GM18907 (cell line): ENCODE results near the gene ATP9A.

Source experiments
- ATAC-seq: cut with Tn5 transposase; IDR thresholded peaks from one replicate; pipeline ENCODE4 v1.9.1; 2021; ENCODE audit warnings: mild to moderate bottlenecking, moderate library complexity; ENCODE audit not compliant: unreplicated experiment

The ATP9A gene

DNA sequence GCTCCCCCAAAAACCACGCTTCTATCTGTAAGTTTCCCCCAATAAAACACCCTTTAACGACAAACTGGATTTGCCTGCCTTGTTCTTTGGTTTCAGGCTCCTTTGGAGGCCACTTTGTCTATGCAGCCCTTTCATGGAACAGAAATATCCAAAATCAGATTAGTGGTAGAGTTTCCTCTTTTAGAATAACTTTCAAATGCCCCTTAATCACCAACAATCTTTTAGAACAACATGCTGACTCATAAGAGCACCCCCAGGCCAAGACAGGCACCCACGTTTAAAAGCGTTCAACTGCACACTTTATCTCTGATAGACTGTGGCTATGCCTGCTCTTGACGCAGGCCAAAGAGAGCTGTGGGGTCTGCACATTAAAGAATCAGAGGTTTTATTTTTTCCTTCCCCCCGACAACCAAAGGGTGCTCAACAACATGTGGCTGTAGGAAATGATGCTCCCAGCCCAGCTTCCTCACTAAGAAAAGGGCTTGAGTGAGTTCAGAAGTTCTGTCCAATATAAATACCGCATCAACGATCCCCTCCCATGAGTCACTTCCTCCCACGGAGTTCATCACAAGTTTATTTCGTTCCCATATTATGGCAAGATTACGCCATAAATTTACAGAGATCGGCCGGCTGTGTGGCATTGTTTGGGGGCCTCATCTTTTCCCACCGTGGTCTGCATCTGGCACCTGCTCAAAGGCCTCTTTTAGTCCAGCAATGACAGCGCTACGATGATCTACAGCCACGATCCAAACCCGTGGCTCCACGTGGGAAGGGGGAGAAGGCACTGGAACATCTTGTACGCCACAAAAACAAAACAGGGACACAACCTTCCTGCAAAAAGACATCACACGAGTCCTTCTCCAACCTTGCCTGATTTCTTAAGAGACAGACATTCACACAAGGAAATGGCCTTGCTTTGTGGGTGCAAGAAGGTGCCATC, 136.9 kb downstream of the ATP9A start:
- ATAC-seq, result no peak

DNA sequence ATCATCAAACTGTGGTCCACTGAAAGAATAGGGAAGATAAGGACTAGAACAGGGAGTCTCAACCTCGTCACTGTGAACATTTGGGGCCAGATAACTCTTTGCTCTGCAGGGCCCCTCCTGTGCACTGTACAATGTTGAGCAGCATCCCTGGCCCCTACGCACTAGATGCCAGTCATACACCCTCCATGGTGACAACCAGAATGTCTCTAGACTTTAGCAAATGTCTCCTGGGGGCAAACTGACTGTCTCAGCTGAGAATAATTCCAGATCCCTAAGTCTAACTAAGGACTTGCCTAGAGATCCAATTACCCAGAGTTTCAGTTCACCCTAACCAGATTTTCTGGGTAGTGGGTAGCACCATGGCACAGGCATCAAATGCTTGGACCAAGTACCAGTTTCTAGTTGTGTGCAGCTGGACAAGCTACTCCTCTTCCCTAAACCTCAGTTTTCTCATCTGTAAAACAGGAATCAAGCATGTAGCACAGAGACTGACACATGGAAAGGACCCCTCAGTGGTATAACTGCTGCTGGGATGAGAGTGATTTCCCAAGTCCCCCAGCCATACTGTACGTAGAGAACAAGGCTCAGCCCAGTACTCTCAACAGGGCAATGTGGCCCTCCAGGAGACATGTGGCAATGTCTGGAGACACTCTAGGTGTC, 138.7 kb downstream of the ATP9A start:
- ATAC-seq, result no peak

DNA sequence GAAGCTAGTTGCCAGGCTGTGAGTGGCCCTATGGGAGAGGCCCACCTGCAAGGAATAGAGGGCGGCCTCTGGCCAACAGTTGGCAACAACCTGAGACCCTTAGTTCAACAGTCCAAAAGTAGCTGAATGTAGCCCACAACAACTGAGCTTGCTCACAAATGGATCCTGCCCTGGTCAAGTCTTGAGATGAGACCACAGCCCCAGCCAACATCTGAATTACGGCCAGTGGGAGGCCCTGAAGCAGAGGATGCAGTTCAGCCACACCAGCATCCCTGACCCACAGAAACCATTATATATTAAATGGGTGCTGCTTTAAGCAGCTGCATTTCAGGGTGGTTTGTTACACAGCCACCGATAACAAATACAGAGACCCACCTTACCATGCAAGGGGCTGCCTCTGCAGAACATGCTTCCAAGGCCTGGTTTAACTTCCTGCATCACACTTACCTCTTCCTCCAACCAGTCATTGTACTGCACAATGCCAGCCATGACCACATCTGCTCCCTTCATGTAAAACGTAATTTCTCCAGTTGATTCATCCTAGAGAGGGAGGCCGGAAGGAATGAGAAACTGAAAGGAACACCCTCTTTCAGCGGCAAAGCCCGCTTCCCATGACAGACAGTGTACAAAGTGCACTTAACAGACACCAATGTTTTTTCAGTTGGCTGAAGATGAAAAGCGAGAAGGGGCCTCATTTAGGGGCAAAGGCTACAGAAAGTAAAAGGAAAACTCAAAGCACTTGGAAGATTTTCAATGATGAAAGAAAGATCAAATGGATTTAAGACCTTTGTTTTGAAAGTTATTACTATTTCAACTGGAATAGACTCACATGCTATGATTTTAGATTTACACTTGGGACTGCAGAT, 139.4 kb downstream of the ATP9A start:
- no peak for ATAC-seq

DNA sequence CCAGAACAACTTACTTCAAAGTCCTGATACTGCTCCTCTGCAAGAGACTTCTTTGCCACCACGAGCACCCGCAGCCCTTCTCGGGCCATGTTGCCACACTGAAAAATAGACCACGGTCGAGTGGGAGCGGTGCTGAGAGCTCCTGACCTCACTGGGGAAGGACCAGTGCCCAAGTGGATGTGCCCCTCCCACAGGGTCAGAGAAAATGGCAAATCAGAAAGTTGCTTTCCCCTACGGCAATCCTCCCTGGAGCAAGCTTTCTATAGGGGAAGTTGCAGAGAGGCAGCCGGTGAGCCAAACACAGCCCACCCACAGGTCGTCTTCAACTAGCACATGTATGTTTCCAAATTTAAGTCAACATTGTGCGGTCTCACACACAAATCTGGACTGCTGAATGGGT, 140.6 kb downstream of the ATP9A start:
- ATAC-seq, result no peak

DNA sequence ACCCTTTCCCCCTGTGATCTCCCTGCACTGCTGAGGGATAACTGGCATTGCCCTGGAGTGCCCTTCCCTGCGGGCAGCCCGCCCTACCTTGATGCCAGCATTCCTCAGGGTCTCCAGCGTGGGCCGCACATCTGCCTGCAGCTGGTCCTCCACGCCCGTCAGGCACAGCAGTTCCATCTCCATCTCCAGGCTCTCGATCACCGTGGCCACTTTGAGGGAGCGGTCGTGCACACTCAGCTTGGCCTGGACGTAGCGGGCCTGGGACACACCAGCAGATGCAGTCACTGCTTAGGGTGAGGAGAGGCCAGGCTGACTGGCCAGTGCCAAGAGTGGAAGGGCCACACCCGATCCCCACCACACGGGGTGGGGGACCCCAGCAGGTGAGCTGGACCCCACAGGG, 143.1 kb downstream of the ATP9A start:
- ATAC-seq, result no peak

DNA sequence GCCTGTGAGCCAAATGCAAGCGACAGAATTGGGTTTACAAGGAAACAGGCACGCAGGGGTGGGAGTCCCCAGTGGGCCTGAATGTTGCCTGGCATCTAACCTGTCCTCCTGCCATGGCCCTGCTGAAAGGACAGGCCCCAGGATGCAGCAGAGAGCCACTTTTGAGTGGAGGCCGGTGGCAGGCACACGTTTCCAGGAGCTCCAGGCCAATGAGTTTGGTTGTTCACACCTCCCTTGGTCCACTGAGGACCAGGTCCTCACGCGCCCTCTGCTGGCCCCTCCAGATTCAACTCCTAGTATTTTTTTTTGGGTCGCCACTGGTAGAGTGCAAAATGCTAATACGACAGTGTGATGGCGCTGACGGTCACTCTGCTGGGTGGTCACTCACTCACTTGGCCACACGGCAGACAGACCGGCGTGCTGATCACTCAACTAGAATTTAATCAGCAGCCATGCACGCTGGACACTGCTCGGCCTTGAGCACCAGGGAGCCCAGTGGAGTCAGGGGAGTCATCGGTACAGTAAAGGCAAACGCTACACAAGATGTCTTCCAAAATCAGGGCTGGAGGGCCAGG, 143.9 kb downstream of the ATP9A start:
- peak; percentile 52 for ATAC-seq

DNA sequence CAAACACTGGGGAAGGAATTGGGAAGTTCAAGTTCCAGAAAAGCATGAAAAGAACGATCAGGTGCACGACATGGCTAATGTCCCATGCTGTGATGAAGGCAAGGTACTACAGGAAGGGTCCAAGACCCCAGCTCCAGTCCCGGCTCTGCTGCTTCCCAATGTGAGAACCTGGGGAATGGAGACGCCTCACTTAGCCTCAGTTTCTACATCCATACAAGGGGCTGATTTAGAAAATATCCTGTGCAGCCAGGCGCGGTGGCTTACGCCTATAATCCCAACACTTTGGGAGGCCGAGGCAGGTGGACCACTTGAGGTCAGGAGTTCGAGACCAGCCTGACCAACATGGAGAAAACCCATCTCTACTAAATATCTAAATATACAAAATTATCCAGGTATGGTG, 144.9 kb downstream of the ATP9A start:
- no peak for ATAC-seq

DNA sequence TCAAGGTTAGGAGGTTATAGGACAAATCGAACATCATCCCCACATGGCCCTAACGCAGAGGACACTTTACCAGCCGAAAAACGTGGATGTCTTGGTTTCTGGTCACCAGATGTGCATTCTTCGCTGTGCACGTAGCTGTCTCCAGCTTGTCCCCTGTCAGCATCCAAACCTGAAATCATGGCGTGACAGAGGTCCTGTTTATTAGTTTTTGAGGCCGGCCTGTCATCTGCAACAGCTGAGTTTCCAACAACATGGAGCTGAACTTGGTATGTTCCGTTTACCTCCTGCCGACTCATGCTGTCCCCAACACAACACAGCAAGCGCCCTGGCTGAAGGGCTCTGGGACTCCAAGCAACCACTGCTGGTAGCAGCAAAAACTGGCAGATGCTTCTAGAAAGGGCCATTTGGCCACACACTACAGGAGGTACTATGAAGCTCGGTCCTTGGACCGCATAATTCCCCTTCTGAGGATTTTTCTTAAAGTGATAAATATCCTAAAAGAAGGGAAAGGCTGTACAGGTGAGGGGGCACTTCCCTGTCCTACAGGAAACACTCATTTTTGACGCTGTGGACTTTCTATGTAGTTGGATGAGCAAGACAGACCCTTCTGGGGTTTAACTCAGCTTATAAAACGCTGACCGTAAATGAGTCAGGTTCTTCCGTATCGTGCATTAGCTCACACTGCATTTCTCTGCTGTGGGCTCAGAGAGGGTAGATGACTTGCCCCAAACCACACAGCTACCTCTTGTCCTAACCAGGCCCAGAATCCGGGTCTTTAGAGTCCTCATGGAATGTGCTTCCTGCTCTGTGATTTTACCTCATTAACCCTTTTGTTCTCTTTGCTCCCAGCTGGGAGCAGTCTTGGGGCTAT, 146.0 kb downstream of the ATP9A start:
- ATAC-seq, result no peak

DNA sequence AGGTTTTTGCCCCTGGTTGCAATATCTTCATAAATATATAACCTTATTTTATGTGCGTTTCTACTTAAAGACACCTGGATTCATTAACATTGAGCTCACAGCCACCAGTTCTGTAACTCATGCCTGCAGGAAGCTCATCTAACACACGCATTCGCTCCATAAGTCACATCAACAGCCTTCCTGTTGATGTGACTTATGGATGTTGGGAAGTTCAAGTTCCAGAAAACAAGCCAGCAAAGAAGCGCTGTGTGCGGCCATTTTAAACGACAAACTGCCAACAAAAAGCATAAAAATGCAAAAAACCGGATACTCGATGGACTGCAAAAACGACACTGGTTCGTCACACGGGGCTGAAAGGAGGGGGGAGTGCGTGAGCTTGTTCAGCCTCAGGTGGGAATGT, 147.8 kb downstream of the ATP9A start:
- no peak for ATAC-seq

DNA sequence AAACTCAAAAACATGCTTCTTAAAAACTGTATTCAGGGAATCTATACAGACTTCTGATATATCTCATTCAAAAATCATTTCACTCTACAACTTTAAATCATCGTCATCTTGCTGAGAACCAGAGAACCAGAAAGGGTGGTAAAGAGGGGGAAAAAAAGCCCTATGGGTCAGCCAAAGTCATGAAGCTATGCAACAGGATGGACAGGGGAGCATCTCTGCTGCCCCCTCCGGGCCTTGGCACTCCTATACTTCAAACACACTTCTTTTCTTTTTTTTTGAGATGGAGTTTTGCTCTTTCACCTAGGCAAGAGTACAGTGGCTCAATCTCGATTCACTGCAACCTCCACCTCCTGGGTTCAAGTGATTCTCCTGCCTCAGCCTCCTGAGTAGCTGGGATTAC, 152.1 kb downstream of the ATP9A start:
- no peak for ATAC-seq

DNA sequence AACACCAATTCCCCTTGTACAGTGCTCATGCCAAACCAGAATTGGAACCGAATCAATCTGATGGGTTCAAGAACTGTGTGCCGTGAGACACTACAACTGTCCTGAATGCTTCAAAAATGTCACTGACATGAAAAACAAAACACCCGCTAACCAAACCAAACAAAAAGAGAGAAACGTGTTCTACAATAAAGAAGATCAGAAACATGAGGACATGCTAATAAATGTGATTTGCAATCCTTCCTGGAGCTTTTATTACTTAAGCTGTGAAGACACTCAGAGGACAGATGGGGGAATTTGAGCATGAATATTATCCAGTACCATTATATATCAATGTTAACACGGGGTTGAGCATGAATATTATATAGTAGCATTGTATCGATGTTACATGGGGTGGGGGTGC, 153.5 kb downstream of the ATP9A start:
- no peak for ATAC-seq

DNA sequence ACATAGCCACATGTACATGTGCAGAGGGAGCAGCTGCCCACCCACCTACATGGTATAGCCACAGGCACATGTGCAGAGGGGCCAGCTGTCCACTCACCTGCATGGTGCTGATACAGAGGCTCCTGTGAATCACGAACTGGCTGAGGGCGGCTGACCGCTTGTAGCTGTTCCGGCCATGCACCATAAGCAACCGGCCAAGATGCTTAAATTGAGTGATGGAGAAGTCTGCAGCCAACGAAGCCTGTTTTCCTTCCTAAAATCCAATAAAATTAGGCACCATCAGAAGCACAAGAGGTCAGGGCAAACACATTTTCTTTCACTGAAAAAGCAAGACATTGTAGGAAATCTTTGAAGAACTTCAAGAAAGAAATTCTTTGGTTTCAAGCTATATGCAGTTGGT, 154.6 kb downstream of the ATP9A start:
- no peak for ATAC-seq

DNA sequence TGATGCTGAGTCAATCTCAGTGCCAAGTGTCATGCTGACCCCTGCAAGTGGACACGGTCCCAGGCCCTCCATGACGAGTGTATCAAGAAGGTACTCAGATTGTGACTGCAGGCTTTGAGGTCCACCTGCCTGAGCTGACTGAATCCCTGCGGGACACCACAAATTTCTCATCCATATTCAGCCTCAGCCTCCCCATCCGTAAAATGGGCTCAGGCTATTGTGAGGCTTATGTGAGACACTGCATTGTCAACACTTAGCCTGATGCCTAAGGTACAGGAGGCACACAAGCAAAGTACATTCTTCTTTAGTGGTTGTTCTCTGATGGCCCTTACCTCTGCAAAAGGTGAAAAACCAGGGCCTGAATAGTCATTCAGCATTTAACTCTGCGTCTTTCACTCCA, 155.3 kb downstream of the ATP9A start:
- no peak for ATAC-seq

DNA sequence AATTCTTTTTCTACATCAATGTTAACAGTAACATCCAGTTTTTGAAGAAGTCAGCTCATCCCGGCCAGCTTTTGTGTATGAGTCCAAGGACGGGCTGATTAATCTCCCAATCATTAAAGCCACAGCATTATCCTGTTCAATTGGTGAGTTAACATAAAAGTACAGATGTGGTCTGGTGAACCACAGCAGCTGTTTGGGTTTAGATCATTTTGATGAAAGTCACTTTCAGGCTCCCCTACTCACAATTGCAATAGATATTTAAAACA, 156.6 kb downstream of the ATP9A start:
- ATAC-seq, result no peak

DNA sequence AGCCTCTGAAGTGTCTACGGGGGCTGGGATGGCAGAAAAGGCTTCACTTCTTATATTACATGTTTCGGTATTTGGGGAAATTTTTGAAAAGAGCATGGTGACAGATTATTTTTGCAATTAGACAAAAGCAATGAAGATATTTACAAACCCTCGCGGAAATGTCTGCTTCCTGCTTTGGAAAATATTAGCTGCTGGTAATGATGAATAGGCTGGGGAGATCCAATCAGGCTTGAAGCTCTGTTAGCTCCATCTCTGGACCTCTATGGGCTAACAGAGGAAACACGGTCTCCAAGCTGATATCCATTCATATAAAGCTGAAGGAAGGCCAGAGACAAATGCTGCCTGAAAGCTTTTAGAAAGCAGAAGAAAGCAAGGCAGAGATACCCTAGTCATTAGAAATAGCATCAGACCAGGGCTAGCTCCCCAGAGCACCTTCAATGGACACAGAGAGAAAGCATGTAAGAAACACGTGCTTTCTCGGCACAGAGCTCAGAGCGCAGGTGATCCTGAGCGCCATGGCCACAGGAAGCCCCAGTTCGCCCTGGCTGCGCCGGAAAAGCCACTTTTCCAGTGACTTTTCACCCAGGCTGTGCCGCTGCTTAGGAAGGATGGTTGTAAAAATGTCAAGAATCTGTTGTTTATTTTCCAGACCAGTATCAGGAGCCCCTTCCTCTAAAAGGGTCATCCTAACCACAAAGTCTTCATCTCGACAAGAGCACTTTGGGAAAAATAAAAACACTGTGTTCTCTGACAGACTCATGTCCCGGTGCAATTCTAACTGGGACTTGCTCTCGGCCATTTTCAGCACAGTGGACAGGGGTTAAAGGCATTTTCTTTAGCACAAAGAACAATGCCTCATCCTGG, 157.2 kb downstream of the ATP9A start:
- ATAC-seq, result no peak

DNA sequence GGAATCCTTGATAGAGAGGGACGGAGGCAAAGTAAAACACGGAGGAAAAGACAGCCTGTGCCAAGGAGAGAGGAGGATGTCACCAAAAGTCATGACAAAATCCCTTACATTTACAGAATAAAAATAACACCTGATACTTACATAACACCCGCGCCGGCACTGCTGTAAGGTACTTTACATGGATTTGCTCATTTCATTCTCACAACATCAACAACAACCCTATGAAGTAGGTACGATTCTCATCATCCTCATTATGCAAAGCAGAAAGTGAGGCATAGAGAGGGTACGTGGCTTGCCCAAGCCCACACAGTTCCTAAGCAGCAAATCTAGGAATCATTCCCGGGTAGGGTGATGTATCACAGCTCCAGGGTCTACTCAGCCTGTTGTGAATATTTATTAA, 158.1 kb downstream of the ATP9A start:
- no peak for ATAC-seq

DNA sequence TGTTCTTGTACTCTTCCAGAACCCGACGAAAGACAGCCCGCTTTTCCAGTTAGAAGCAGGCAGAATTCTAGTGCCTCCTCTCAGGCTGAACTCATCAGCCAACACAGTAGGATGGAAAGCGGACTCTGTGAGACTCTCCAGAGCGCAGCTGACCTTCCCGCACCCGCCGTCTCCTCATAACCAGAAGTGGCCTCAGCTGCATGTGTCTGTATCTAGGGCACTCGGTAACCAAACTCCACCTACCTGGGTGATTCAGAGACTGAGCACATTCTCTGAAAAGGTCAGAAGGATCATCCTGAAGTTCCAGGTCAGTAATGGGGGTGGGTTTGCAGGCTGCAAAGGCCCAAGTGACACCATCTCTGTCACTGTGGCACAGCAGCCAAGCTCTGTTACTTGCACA, 158.9 kb downstream of the ATP9A start:
- no peak for ATAC-seq

DNA sequence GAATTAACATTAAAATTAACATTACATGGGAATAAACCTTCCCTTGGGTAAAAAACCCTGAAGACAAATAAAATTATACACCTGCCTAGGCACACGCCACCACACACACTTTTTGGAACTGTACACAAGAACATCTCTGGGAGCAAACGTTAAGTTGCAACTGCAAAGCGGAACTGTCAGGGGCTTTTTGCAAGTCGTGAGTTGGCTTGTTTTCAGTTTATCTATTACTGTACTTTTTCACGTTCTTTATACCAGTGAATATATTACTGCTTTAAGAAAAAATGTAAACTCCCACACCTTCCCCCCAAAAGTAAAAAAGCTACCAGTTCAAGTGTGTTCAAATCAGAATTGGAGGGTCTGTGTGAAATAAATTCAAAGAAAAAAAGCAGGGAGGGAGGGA, 160.1 kb downstream of the ATP9A start:
- no peak for ATAC-seq

DNA sequence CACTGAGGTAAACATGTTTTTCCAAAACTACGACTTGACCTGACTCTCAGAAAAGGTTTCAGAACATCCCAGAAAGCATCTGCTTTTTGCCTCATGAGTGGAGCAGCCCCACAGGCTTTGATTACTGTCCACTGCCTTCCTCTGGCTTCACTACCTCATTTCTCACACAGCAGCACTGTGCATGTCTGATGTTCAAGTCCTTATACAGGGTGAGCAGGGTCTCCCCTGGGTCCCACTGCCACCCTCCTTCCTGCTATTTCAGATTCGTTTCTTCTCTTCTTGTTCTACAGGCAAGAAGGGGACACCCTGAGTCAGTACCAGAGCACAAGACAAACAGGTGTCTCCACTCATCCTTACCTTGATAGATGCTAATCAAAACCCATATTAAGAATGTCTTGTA, 161.0 kb downstream of the ATP9A start:
- no peak for ATAC-seq

DNA sequence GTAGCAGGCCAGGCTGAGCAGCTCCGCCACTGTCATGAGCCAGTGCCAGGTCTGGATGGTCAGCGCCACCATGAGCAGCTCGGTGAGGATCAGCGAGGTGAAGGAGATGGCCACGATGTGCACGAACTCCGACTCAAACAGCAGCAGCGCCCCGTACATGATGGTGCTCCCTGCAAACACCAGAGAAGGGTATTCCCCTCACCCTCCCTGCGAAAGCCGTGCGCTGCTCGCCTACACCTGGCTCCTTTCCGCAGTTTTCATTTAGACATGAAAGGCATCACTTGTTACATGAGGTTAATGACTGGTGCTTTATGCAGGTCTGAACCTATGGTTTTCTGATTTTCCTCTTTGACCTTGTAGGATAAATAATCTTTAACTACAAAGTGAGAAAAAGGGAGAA, 163.3 kb downstream of the ATP9A start:
- no peak for ATAC-seq
